HG02943 (cell line): Measurements from ENCODE around the gene ZYG11B.
"Not testable (repeated sequence)": the region's sequence is repeated elsewhere in the genome, so short reads cannot be mapped to it uniquely, and the experiment has no call there.

Source experiments
- ATAC-seq: cut with Tn5 transposase; IDR thresholded peaks from one replicate; pipeline ENCODE4 v1.9.1; 2021; ENCODE audit warnings: mild to moderate bottlenecking, low read depth, moderate library complexity; ENCODE audit not compliant: unreplicated experiment

Gene ZYG11B

GRCh38 chr1:52839175-52839574 lies 112.9 kb downstream of the ZYG11B start:
- not testable (repeated sequence) for ATAC-seq

DNA sequence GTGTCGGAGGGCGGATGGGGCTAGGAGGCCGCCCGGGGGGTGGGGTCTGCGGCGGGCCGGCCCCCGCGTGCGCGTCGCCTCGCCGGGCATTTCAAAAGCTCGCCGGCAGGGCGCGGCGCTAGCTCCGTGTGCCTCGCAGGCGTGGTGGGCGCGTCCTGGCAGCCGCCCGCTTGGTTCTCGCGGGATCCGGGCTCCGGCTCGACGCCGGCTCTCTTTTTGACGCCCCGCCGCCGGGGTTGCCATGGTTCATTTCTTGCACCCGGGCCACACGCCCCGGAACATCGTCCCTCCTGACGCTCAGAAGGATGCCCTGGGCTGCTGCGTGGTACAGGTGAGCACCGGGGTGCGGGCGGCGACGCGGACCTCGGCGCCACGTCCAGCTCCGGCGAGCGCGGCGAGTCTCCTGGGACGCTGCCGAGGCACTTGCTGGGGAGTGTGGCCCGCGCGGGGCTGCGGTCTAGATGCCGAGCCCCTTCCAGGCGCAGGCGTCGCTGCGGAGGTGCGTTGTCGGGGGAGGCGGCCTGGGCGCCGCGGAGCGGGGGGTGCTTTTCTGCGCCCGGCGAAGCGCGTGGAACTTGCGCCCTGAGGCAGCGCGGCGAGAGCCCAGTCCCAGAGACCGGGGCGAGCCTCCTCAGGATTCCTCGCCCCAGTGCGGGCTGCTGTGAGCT lies 116.5 kb downstream of the ZYG11B start, which contains the start of gene ZYG11A:
Gene ZYG11A, plus strand, starts transcription at position 118 of the 668 bp plus-strand sequence. Its CDS starts 124 bp downstream, at position 242.
- peak; percentile 85 for ATAC-seq

DNA sequence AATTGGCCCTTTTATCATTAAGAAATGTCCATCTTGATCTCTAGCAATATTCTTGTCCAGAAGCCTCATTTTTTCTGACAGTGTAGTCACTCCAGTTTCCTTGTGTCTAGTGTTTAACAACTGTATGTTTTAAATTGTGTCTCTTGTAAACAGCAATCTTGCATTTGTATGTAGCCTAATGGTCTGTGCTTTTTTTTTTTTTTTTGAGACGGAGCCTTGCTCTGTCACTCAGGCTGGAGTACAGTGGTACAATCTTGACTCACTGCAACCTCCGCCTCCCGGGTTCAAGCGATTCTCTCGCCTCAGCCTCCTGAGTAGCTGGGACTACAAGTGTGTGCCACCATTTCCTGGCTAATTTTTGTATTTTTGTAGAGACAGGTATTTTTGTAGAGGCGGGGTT lies 118.9 kb downstream of the ZYG11B start:
- not testable (repeated sequence) for ATAC-seq

DNA sequence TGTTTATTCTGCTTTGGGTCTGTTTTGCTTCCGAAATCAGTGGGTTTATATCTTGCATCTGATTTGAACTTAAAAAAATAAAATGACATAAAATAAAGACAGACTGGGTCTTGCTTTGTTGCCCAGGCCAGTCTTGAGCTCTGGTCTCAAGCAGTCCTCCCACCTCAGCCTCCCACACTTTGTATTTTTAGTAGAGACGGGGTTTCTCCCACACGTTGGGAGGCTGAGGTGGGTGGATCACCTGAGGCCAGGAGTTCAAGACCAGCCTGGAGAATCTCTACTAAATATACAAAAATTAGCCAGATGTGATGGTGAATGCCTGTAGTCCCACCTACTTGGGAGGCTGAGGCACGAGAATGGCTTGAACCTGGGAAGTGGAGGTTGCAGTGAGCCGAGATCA lies 122.2 kb downstream of the ZYG11B start:
- no peak for ATAC-seq

GRCh38 chr1:52850951-52851350 lies 124.7 kb downstream of the ZYG11B start:
- no peak for ATAC-seq

DNA sequence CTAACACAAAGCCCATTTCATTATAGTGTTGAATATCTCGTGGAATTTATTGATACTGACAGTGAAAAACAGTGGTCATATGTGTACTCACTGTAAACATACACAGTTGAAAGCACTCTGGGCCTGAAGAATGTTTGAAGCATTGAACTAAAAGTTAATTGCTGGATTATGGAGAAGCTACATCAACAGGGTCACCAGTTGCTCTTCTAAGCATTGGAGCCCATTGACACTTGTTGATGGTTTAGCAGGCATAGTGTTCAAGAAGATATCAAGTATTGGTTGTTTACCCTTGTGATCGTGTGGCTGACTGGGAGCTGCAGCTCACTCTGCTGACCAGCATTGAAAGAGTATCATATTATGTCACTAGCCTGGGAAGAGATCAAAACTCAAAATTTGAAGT lies 126.6 kb downstream of the ZYG11B start:
- no peak for ATAC-seq

DNA sequence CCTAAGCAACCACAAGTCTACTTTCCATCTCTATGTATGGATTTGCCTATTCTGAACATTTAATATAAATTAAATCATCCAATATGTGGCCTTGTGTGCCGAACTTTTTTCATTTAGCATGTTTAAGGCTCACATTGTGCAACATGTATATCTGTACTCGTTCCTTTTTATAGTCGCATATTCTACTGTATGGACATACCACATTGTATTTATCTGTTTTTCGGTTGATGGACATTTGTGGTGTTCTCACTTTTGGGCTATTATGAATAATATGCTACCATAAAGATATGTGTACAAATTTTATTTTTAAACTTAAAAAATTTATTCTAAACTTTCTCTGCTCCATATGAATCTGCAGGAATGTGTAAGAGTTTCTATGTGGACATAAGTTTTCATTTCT lies 129.3 kb downstream of the ZYG11B start:
- no peak for ATAC-seq

- ATAC-seq, result no peak
These were observed 129.8 kb downstream of the ZYG11B start for GRCh38 chr1:52856026-52856425.

- ATAC-seq, result no peak
These were observed 131.2 kb downstream of the ZYG11B start for GRCh38 chr1:52857443-52857842.

DNA sequence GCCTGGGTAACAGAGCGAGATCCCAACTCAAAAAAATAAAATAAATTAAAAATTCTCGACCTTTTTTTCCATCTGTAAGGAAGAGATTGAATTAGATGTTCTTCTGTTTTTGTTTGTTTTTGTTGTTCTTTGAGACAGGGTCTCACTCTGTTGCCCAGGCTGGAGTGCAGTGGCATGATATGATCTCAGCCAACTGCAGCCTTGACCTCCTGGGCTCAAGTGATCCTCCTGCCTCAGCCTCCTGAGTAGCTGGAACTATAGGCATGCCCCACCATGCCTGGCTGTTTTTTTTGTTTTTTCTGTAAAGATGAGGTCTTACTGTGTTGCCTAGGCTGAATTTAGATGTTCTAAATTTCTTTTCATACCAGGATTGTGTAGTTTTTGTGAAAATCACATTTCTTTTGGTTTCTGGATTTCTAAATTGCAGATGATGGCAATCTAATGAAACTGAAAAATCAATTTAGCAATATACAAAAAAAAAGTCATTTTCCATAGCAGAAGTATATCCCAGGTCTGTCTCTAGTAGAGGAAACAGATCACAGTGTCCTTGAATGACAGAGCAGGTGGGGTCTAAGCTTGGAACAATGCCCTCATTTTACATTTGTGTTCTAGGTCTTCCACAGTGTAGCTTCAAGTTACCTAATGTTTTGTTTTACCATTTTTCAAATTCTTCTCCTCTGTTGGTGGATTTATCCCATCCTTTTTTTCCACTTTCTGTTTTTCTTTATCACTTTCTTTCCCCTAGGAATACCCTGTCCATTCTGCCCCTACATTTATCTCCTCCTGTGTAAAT lies 136.6 kb downstream of the ZYG11B start:
- no peak for ATAC-seq

- peak; percentile 69 for ATAC-seq
These were observed 141.0 kb downstream of the ZYG11B start for GRCh38 chr1:52867087-52867863.

DNA sequence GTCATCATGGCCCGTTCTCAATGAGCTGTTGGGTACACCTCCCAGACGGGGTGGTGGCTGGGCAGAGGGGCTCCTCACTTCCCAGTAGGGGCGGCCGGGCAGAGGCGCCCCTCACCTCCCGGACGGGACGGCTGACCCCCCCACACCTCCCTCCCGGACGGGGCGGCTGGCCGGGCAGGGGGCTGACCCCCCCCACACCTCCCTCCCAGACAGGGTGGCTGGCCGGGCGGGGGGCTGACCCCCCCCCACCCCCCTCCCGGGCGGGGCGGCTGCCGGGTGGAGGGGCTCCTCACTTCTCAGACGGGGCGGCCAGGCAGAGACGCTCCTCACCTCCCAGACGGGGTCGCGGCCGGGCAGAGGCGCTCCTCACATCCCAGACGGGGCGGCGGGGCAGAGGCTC lies 143.5 kb downstream of the ZYG11B start:
- ATAC-seq, result not testable (repeated sequence)

- ATAC-seq, result no peak
These were observed 150.6 kb downstream of the ZYG11B start for GRCh38 chr1:52876843-52877242.
